DMS53 (cell line): ENCODE results near the gene MMP19.
"Not testable (repeated sequence)": the region's sequence is repeated elsewhere in the genome, so short reads cannot be mapped to it uniquely, and the experiment has no call there.

Experiments used
- DNase-seq: peaks from one replicate; lab custom pipeline; 2025; lab: John Stamatoyannopoulos, UW

The MMP19 gene

GRCh38 chr12:55844961-55845360 is 2.2 kb upstream of the MMP19 start:
- DNase-seq, result no peak

- DNase-seq, result no peak
These were observed 695 bp upstream of the MMP19 start for GRCh38 chr12:55843431-55843830.

GRCh38 chr12:55840581-55841351 is 2.0 kb downstream of the MMP19 start:
- no peak for DNase-seq

- no peak for DNase-seq
These were observed 3.2 kb downstream of the MMP19 start for GRCh38 chr12:55839345-55840140.

GRCh38 chr12:55838361-55838760 is 4.4 kb downstream of the MMP19 start:
- no peak for DNase-seq

- DNase-seq, result not testable (repeated sequence)
These were observed 8.3 kb downstream of the MMP19 start for GRCh38 chr12:55834400-55834799.

DNA sequence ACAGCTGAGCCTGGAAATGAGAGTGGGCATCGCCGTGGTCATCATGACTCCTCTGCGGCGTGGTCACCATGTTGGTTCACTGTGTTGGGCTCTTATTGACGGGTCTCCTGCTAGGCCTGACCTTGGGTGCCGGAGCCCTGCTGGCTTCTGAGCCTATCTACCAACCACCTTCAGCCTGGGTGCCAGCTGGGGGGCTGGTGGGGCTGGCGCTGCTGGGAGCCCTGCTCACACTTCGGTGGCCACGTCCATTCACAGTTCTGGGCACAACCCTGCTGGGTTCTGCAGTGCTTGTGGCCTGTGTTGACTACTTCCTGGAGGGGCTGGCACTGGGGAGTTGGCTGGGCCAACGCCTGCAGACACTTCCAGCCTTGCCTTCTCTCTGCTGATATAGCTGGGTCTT is 9.7 kb downstream of the MMP19 start:
- no peak for DNase-seq

- DNase-seq, result no peak
These were observed 11.3 kb downstream of the MMP19 start for GRCh38 chr12:55831447-55831815.

GRCh38 chr12:55830601-55831446 is 11.9 kb downstream of the MMP19 start:
- DNase-seq, result peak; percentile 43

GRCh38 chr12:55829967-55830600 is 12.7 kb downstream of the MMP19 start:
- DNase-seq, result no peak

DNA sequence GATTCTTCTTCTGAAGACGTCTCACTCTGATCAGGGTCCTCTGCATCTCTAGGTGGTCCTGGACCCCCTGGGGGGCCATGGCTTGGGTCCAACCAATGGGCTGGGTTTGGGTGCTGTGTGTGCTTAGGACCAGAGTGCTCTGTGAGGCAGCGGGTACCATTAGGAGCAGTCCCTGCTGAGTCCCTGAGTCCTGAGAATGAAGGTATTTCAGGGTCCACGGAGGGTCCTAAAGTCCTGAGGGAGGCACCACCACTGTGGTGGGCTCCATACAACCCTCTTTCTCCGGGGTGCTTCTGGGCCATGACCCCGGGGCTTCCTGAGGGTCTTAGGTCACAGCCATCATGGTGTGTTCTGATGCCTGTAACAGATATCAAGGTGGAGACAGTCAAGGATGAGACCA is 14.4 kb downstream of the MMP19 start:
- no peak for DNase-seq

DNA sequence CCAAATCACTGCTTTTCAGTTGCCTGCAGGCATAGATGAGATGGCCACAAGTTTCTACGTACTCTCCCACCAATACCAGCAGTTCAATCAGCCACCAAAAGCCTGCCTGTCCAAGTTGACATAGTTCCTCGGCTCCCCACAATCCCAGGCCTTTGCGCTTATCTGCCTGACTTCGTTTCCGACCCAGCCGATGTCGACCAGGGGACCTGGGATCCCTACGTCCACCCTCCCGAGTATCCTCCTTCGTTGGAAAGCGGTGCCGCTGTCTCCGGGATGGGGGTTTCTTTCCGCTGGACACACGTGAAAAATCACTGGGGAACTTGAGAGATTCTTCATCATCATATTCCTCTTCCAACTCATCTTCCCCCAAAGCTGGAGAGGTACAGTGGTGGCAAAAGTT is 14.9 kb downstream of the MMP19 start:
- no peak for DNase-seq

DNA sequence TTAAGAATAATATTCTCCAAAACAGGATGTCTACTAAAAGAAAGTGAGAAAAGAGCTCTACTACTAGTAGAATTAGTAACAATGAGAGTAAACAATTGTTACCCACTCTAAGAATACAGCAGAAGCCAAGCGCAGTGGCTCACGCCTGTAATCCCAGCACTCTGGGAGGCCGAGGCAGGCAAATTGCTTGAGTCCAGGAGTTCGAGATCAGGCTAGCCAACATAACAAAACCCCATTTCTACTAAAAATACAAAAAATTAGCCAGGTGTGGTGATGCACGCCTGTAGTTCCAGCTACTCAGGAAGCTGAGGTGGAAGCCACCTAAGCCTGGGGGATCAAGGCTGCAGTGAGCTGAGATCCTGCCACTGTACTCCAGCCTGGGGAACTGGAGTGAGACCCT is 18.0 kb downstream of the MMP19 start:
- no peak for DNase-seq

GRCh38 chr12:55823419-55823818 is 19.3 kb downstream of the MMP19 start:
- DNase-seq, result peak; percentile 84

DNA sequence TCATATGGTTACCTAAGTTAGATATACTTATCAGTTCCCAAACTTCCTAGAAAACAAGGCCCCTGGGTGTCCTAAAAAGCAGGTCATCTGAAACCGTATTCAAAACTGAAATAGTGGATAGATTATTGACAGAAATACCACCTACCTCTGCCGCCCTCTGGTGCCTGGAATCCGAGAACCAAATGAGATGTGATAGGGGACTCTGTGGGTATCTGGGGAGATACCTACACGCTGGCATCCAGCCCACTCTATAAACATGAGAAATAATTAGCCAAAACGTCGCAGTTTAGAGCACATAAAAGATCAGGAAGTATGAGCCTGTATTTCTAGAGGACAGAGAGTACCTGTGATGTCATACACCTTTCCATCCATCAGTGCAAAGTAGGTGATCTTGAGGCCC is 20.5 kb downstream of the MMP19 start:
- peak; percentile 31 for DNase-seq

- peak; percentile 27 for DNase-seq
These were observed 22.1 kb downstream of the MMP19 start for GRCh38 chr12:55820679-55821078.

GRCh38 chr12:55818886-55819285 is 23.9 kb downstream of the MMP19 start:
- DNase-seq, result no peak

DNA sequence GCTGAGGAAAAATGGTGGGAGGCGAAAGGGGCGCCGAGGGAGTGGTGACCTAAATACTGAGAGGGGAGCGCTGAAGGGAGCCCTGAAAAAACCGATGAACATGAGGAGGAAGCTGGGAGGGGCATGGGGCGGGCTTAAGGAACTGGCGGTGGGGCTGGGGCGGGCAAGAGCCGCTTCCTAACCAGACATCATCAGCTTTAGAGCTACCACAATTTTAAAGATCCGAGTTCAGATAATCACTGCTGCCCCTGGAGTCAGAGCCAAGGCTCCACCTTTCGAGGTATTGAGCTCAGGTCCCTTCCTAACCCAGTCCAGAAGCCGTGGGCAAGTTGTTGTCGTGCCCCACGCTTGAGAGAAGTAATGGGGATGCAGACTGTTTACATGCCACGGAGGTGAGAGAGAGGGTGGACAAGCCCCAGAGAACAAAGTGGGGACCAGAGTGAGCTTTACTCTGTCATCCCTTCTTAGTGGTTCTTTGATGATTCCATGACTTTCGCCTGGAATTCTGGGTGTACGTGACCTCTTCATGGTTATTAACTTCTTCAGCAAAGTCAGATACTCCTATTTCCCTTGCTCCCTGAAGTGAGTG is 24.5 kb downstream of the MMP19 start:
- DNase-seq, result no peak

DNA sequence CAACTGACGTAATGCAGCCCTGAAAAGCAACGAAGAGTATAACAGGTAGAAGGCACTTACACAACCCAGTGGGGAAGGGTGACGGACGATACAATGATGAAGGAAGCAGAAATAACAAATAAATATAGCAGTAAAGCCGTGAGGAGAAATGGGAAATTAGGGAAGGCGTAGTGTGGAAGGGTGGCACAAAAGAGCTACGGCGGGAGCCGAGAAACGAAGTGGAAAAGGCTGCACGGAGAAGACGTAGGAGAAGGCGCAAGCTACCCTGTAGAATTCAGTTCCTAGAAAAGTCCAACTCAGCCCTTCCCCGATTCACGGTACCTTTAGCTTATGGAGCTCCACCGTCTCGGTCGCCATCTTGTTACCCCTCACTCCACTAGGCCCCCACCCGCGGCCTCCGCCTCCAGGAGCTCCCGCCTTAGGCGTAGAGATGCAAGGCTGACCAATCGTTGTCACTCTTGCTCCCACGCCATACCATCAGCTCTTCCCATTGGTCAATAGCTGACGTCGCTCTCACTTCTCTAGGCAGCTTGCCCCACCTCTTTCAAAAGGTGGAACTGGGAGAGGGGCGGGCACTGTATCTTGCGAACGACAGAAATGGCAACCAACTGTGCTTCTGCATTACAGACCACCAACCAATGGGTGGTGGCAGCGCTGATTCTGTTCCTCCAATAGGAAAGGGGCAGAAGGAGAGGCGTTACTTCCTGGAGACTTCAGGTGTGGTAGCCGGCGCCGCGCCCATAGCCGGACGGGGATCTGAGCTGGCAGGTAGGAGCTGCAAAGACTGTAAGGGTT is 25.2 kb downstream of the MMP19 start, which contains the start of the genes ORMDL2 and SARNP:
ORMDL2 (plus strand) TSS at position 697 of the 795 bp plus-strand sequence. CDS start 959 bp downstream, outside the sequence.
SARNP (minus strand) TSS at position 380 of the 795 bp plus-strand sequence; CDS start at position 357, 23 bp downstream.
- DNase-seq, result peak; percentile 100

DNA sequence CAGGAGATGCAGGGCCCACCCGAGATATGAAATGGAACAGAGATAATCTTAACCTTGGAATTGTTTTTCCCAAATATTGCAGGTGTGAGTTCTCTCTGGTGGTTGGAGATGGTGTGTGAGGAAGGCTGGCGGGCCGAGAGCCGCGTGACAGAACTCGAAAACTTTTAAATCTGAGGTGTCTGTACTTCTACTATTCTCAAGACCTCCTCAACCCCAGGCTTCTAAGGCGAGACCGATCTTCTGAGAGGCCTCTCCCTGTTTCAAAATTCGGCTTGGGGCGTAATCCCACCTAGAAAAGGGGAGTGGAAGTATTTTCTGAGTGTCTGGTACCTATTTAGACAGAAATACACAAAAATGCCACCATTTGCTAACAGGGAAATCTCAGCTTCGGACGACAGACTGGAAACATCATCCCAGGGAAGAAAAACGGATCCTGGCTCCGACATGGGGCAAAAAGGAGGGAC is 25.8 kb downstream of the MMP19 start:
- no peak for DNase-seq
